H1 (cell line): ENCODE data around the gene NEDD4L. TPM values are rescaled to one million over a fixed set of nuclear protein-coding genes. Genes with fewer than 3 reads are reported as not detected.

Experiments
- EGR1 ChIP-seq: IDR thresholded peaks from 2 replicates; pipeline ENCODE4 v1.6.1; 2011; ENCODE audit warnings: low read depth, low read length, borderline replicate concordance
- JUN ChIP-seq: IDR thresholded peaks from 2 replicates; pipeline ENCODE4 v1.6.1; 2011; ENCODE audit warnings: low read depth, mild to moderate bottlenecking, improper control_type of control experiment, low read length
- PHF8 ChIP-seq: fragments of 200-600 bp; sonication (generic); conservative IDR thresholded peaks from 2 replicates; pipeline ENCODE4 v1.7.1; 2012; ENCODE audit warnings: low read depth, mild to moderate bottlenecking, inconsistent platforms, low read length, moderate library complexity
- SUZ12 ChIP-seq: fragments of 200-600 bp; sonication (generic); IDR thresholded peaks from 2 replicates; pipeline ENCODE4 v1.6.1; 2012; ENCODE audit warnings: mild to moderate bottlenecking, inconsistent platforms, low read length, moderate library complexity, mixed read lengths
- TAF1 ChIP-seq: IDR thresholded peaks from 2 replicates; pipeline ENCODE4 v1.6.1; 2011; ENCODE audit warnings: mild to moderate bottlenecking, low read depth, low read length
- TAF7 ChIP-seq: optimal IDR thresholded peaks from 2 replicates; pipeline ENCODE3; 2011; ENCODE audit warnings: low read depth, mild to moderate bottlenecking, inconsistent platforms, low read length, moderate library complexity, borderline replicate concordance
- TBP ChIP-seq: IDR thresholded peaks from 2 replicates; pipeline ENCODE4 v1.6.1; 2011; ENCODE audit warnings: low read depth, low read length, improper control_type of control experiment
- YY1 ChIP-seq: IDR thresholded peaks from 2 replicates; pipeline ENCODE4 v1.6.1; 2011; ENCODE audit warnings: low read depth, mild to moderate bottlenecking, low read length
- polyA plus RNA-seq, 7 experiments: library from polyadenylated mRNA; depleted of rRNA in 3 of 7; stranded (reverse) in 5 of 7; unstranded in 2 of 7; fragments of >200 nt in 5 of 7; fragments of 200-250 nt in 2 of 7; gene quantifications; 1 replicate in 5 of 7; 2 replicates in 1 of 7; 4 replicates in 1 of 7; pipeline versions ENCODE4 v1.2.1 to v1.2.3, GENCODE V29; 2011 to 2013; ENCODE audit warnings: missing spikeins in 2 of 7, mixed read lengths in 2 of 7
- total RNA-seq: library from RNA; stranded (reverse); fragmentation: NEBNext Ultra II Directional; extraction: Animal tissue kit (Norgen Biotek cat#: 25700); gene quantifications from 2 replicates; pipeline ENCODE4 v1.2.1, GENCODE V29; 2021
- TF ChIP-seq, protein P1 (sequence below): fragments of 300-600 bp; sonication (generic); IDR thresholded peaks from 2 replicates; pipeline ENCODE4 v1.7.1; 2012; ENCODE audit warnings: low read length, moderate library complexity, mild to moderate bottlenecking, inconsistent platforms; ENCODE audit not compliant: insufficient replicate concordance

The NEDD4L gene
- total and polyA plus RNA-seq, 2 of the 8 experiments (the other 6 are each of a cell fraction or from before 2014, with no cell fraction given), result 37.3 to 69.8 TPM

DNA sequence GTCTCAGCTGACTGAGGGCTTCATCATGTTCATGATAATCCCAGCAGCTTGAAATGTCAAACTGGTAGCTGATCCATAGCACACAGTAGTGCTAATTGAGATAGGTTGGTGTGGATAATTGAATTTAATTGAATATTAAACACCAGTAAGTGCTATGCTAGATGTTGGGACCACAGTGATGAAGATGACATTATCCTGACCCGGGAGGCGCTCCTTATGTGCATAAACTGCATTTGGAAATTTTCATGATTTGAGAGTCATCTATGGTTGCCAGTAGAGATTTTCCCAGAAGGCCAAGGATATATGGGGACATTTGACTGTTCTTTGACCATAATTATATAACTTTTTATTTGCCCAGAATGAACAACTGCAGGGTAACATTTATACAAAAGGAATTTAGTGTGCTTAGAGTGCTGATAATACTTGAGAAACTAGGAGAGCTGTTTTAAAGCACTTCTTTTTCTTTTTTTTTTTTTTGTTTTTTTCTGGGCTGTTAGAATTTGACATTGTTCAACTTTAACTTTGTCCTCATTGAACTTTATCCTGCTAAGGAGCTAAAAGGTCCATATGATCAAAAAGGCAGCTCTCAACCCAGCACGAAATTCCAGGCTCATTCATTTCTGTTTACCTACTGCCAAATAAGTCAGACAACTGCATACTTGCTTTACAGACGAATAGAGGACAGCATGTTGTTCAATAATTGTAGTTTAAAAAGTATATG lies 242.8 kb downstream of the NEDD4L start (continued):
- TF ChIP-seq, protein P1, sequence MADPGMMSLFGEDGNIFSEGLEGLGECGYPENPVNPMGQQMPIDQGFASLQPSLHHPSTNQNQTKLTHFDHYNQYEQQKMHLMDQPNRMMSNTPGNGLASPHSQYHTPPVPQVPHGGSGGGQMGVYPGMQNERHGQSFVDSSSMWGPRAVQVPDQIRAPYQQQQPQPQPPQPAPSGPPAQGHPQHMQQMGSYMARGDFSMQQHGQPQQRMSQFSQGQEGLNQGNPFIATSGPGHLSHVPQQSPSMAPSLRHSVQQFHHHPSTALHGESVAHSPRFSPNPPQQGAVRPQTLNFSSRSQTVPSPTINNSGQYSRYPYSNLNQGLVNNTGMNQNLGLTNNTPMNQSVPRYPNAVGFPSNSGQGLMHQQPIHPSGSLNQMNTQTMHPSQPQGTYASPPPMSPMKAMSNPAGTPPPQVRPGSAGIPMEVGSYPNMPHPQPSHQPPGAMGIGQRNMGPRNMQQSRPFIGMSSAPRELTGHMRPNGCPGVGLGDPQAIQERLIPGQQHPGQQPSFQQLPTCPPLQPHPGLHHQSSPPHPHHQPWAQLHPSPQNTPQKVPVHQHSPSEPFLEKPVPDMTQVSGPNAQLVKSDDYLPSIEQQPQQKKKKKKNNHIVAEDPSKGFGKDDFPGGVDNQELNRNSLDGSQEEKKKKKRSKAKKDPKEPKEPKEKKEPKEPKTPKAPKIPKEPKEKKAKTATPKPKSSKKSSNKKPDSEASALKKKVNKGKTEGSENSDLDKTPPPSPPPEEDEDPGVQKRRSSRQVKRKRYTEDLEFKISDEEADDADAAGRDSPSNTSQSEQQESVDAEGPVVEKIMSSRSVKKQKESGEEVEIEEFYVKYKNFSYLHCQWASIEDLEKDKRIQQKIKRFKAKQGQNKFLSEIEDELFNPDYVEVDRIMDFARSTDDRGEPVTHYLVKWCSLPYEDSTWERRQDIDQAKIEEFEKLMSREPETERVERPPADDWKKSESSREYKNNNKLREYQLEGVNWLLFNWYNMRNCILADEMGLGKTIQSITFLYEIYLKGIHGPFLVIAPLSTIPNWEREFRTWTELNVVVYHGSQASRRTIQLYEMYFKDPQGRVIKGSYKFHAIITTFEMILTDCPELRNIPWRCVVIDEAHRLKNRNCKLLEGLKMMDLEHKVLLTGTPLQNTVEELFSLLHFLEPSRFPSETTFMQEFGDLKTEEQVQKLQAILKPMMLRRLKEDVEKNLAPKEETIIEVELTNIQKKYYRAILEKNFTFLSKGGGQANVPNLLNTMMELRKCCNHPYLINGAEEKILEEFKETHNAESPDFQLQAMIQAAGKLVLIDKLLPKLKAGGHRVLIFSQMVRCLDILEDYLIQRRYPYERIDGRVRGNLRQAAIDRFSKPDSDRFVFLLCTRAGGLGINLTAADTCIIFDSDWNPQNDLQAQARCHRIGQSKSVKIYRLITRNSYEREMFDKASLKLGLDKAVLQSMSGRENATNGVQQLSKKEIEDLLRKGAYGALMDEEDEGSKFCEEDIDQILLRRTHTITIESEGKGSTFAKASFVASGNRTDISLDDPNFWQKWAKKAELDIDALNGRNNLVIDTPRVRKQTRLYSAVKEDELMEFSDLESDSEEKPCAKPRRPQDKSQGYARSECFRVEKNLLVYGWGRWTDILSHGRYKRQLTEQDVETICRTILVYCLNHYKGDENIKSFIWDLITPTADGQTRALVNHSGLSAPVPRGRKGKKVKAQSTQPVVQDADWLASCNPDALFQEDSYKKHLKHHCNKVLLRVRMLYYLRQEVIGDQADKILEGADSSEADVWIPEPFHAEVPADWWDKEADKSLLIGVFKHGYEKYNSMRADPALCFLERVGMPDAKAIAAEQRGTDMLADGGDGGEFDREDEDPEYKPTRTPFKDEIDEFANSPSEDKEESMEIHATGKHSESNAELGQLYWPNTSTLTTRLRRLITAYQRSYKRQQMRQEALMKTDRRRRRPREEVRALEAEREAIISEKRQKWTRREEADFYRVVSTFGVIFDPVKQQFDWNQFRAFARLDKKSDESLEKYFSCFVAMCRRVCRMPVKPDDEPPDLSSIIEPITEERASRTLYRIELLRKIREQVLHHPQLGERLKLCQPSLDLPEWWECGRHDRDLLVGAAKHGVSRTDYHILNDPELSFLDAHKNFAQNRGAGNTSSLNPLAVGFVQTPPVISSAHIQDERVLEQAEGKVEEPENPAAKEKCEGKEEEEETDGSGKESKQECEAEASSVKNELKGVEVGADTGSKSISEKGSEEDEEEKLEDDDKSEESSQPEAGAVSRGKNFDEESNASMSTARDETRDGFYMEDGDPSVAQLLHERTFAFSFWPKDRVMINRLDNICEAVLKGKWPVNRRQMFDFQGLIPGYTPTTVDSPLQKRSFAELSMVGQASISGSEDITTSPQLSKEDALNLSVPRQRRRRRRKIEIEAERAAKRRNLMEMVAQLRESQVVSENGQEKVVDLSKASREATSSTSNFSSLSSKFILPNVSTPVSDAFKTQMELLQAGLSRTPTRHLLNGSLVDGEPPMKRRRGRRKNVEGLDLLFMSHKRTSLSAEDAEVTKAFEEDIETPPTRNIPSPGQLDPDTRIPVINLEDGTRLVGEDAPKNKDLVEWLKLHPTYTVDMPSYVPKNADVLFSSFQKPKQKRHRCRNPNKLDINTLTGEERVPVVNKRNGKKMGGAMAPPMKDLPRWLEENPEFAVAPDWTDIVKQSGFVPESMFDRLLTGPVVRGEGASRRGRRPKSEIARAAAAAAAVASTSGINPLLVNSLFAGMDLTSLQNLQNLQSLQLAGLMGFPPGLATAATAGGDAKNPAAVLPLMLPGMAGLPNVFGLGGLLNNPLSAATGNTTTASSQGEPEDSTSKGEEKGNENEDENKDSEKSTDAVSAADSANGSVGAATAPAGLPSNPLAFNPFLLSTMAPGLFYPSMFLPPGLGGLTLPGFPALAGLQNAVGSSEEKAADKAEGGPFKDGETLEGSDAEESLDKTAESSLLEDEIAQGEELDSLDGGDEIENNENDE, result no peak
- TF ChIP-seq PHF8 (no peak), SUZ12 (no peak), YY1 (no peak), TBP (no peak), EGR1 (no peak), TAF7 (no peak), JUN (no peak), TAF1 (no peak)
- TF ChIP-seq, all 59 proteins: peak for 0
